Posterior cingulate gyrus (tissue), 11 donors: Measurements from ENCODE around the gene CACNA1E.

Experiments used
- DNase-seq, 10 donors: peaks; one replicate each; pipeline versions ENCODE4 v3.0.0 to v3.0.0-alpha.2; 2020 to 2021; ENCODE audit warnings: mixed read lengths in 3 of 10
- intact Hi-C: fragments of 100-400 bp; cut with DNase I; formaldehyde crosslinking; loops from one replicate; pipeline ENCODE4 v1.15.1; 2023

The CACNA1E gene

GRCh38 chr1:181855380-181855779, 372.1 kb downstream of the CACNA1E start:
- intact Hi-C loops: no loop called here
- DNase-seq: no peak
